A549 treated with dexamethasone at 1 μM for 4 hours (cell line): ENCODE results near the gene DPH2. TPM values are rescaled to one million over a fixed set of nuclear protein-coding genes. Genes with fewer than 3 reads are reported as not detected.

ENCODE experiments used
- total RNA-seq: library from RNA; stranded (reverse); fragments of 200-300 nt; extraction: Qiagen RNA extraction; gene quantifications from 5 replicates; pipeline ENCODE4 v1.2.3, GENCODE V29; 2022

Gene DPH2
- total RNA-seq, result 30.9 to 38.5 TPM (median 36.4 TPM) in 5 replicates

DNA sequence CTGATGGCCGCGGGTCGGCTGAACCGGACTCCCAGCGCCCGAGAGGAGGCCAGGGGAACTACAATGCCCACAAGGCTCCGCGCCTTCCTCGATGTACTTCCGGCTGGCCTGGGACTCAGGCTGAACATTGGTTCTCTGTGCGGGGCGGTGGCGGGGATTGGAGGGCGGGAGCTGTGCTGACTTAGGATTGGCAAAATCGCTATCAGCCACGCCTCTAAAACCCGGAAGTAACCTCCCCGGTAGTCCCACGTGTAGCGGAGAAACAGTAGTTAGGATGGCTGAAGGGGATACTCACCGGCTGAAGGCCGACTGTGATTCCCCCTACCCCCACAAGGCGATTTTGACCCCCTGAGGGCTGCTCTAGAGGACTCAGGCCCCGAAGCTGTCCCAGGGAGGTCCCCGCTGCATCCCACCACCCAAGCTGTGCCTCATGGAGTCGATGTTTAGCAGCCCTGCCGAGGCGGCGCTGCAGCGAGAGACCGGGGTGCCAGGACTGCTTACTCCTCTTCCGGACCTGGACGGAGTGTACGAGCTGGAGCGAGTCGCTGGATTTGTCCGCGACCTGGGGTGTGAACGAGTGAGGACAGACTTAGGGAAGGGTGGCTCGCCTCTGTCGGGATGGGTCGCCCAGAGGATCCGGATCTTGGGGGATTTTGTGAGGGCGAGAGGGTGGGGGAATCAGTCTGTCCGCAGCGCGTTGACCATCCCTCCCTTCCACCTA lies at the start of gene DPH2:
Gene DPH2 (plus strand): TSS at position 265 of the 721 bp plus-strand sequence. CDS start 166 bp downstream, at position 431.

DNA sequence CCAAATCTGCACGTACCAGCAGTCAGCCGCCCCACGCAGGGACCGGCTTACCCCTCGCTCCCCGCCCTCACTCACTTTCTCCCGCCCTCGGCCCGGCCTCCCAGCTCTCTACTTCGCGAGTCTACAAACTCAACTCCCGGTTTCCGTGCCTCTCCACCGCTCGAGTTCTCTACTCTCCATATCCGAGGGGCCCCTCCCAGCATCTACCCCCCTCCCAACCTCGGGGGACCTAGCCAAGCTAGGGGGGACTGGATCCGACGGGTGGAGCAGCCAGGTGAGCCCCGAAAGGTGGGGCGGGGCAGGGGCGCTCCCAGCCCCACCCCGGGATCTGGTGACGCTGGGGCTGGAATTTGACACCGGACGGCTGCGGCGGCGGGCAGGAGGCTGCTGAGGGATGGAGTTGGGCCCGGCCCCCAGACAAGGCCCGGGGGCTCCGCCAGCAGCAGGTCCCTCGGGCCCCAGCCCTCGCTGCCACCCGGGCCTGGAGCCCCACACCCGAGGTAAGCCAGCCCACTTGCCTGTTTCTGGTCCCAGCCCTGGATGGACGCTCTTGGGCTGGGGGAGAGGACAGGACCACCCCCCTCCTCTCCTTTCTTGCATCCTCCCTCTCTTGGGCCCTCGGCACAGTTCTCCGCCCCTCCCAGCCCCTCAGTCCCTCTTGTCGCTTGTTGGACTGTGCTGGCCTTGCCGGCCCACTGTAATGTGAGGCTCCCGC lies 36.3 kb upstream of the DPH2 start, which contains the start of gene ARTN:
Gene ARTN (plus strand): TSS at position 416 of the 715 bp plus-strand sequence. CDS start 1,856 bp downstream, outside the sequence.

GRCh38 chr1:43946236-43947060 lies 23.4 kb upstream of the DPH2 start, which contains the start of gene IPO13:
TSS of gene IPO13 (plus strand) at chr1:43946950. CDS start at chr1:43947601, 651 bp downstream.

DNA sequence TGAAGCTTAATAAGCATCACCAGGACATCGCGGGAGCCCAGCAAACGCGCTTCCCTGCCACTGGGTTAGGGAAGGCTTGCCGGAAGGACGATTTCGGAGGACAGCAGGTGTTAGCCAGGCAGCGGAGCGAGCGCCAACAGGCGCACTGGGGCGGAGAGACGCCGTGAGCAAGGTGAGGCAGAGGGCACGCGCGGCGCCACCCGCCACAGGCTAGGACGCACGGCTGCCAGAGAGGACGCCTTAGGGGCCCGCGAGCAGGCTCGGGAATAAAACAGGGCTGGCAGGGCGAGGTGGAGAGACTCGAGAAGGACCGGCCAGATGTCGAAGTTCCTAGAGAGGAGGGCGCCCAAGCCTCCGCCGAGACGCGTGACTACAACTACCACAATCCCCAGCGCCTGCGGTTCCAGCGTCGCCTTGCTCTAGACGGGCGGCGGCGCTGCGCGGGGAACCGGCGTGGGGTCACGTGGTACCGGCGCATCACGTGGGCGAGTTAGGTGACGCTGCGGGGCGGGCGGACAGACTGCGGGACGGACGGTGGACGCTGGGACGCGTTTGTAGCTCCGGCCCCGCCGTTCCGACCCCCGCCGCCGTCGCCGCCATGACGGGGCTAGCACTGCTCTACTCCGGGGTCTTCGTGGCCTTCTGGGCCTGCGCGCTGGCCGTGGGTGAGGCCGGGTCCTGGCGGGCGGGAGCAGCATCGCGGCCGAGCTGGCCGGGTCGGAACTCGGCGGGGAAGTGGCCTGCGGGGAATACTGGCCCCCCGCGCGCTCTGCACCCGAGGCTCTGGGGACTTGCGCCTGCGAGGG lies 4.8 kb downstream of the DPH2 start, which contains the start of gene ATP6V0B:
Gene ATP6V0B (plus strand): TSS at position 518 of the 806 bp plus-strand sequence. CDS start 81 bp downstream, at position 599.

GRCh38 chr1:43978551-43979260 lies 8.9 kb downstream of the DPH2 start, which contains the start of gene B4GALT2:
TSS of gene B4GALT2 (plus strand) at chr1:43979210. CDS start at chr1:43981161, 1,951 bp downstream.

DNA sequence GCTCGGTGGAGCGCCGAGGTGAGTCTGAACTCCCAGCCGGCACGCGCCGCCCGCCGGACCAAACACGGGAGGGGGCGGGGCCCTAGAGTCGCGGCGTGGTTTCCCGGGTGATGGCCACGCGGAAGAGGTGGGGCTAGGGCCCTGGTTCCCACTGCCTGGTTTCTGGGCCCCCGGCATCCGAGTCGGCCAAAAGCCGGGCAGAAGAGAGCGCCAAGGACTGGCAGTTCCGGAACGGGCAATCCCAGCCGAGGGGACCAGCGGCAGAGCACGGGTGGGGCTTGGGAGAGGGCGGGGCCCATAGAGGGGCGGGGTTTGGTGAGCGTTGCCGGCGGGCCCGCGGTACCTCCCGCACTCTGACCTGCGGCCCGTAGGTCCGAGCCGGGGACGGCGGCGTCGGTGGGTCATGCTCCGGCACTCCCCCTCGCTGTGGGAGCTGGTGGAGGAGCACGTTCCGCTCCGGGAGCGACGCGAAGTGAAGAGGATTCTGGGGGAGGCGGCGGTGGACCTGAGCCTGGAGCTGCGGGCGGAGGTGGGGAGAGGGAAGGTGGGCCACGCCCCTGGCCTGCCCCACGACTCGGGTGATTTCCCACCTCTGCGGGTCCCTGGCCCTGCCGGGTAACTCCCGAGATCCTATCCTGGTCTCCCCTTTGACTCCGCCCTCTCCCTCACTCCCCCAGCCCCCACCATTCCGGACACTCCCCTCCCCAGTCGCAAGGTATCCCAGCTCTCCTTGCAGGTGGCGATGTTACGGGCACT lies 21.8 kb downstream of the DPH2 start, which contains the start of gene CCDC24:
Gene CCDC24 (plus strand): TSS at position 124 of the 756 bp plus-strand sequence. CDS start 280 bp downstream, at position 404.

Other genes starting within 250 kb of the DPH2 start
- 0.10 to 0.48 TPM (median 0.17 TPM) in 4 of 5 replicates, not detected in the other for gene ARTN, start 36.2 kb upstream of the DPH2 start, total RNA-seq
- gene IPO13, start 23.1 kb upstream of the DPH2 start, total RNA-seq, result 10.0 to 18.1 TPM (median 15.8 TPM) in 5 replicates
- 97.4 to 138 TPM (median 118 TPM) in 5 replicates for gene ATP6V0B, start 5.0 kb downstream of the DPH2 start, total RNA-seq
- gene B4GALT2, start 9.2 kb downstream of the DPH2 start, total RNA-seq, result 49.6 to 75.7 TPM (median 71.7 TPM) in 5 replicates
- 6.1 to 8.3 TPM (median 7.5 TPM) in 5 replicates for gene CCDC24, start 21.6 kb downstream of the DPH2 start, total RNA-seq
- 8.6 to 15.1 TPM (median 14.3 TPM) in 5 replicates for gene SLC6A9, start 61.5 kb downstream of the DPH2 start, total RNA-seq
- 0.33 to 0.64 TPM (median 0.42 TPM) in 5 replicates for gene KLF17, start 148.8 kb downstream of the DPH2 start, total RNA-seq
- 0.02 to 0.05 TPM (median 0.04 TPM) in 4 of 5 replicates, not detected in the other for gene KLF18, start 171.6 kb downstream of the DPH2 start, total RNA-seq
- 18.5 to 22.0 TPM (median 19.0 TPM) in 5 replicates for gene DMAP1, start 243.5 kb downstream of the DPH2 start, total RNA-seq